ENCODE results near the gene FCHSD1.

Gene FCHSD1

GRCh38 chr5:141672841-141673813 lies 21.9 kb upstream of the FCHSD1 start:
- no peak for DNase-seq (ENCODE audit: low spot score)

GRCh38 chr5:141672071-141672840 lies 21.0 kb upstream of the FCHSD1 start:
- no peak for DNase-seq (ENCODE audit: low spot score)

GRCh38 chr5:141669520-141669919 lies 18.3 kb upstream of the FCHSD1 start:
- DNase-seq (ENCODE audit: low spot score), result no peak

- no peak for DNase-seq (ENCODE audit: low spot score)
Measured at GRCh38 chr5:141668601-141669265, 17.5 kb upstream of the FCHSD1 start.

DNA sequence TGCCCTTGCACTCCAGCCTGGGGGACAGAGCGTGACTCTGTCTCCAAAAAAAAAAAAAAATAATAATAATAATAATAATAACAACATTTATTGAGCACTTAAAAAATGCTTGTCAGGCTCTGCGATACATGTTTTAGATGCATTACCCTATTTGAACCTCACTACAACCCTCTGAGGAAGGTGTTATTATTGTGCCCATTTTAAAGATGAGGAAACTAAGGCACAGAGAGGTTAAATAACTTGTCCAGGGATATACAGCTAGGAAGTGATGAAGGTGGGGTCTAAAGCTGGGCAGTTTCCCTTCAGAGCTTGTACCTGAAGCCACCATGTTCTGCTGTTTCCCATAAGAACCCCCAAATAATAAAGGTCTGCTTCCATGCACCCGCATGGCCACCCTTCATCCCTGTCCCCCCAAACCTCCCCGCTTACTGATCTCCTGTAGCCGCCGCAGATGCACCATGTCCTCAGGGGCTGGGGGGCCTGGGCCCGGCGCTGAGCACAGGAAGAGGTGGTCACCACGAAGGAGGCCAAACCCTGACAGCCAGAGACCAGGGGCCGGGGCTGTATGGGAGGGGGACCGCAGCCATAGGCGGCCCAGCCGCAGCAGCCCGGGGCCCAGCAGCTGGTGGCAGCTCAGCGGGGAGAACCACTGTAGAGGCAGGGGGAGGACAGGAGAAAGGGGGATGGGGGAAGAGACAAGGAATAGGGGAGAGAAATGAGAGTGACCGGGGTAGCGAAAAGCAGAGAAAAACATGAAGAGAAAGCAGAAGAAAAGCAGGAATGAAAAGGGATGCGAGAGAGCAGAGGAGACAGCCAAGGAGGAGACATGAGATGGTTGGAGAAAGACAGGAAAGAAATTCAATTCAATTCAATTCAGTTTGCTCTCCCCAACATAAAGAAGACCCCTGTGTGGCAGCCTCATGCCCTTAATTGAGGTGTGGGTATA lies 15.1 kb upstream of the FCHSD1 start:
- DNase-seq (ENCODE audit: low spot score), result no peak

DNA sequence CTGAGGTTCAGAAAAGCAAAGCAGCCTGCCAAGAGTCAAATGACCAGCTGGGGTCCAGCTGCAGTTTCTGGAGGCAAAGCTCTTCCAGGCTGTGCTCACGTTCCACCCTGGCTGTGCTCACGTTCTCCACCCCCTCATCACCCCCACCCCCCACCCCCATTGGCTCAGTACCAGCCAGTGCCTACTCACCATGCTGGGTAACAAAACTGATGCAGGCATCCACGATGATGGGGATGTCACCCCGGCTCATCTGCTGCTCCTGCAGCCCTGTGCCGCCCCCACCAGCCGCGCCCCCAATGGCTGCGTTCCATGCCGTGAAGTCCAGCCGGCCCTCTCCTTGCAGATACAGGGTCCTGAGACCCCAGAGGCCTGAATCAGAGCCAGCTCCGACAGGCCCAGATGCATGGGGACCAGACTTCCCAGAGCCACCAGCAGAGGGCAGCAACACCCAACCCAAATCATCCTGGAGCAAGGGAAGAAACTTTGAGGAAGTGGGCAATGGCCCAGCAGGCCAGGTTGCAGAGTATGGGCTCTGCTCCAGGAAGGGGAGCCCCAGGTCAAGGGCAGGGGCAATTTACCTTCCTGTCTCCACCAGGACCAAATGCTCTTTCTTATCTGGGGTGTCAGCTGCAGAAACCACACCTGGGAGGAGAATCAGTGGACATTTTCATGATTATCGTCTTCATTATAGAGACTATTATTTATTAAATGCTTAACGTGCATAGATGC lies 13.7 kb upstream of the FCHSD1 start:
- DNase-seq (ENCODE audit: low spot score), result peak; percentile 72

- DNase-seq (ENCODE audit: low spot score), result no peak
Measured at GRCh38 chr5:141663506-141663905, 12.3 kb upstream of the FCHSD1 start.

- DNase-seq (ENCODE audit: low spot score), result no peak
Measured at GRCh38 chr5:141662028-141662427, 10.8 kb upstream of the FCHSD1 start.

GRCh38 chr5:141657937-141658545 lies 6.8 kb upstream of the FCHSD1 start:
- DNase-seq (ENCODE audit: low spot score), result peak; percentile 96

DNA sequence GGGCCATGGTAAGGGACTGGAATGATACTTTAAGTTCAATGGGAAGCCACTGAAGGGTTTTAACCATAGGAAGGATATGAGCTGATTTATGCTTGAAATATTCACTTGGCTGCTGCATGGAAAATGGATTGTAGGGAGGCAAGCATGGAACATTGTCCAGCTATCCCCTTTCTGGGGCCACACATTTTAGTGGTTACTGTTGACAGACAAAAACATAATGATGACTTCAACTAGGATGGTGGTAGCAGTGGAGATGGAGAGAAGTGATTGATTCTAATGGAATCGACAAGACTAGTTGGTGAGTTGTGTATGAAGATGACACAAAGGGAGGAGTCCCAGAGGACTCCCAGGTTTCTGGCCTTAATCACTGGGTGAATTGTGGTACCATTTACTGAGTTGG lies 6.2 kb upstream of the FCHSD1 start:
- DNase-seq (ENCODE audit: low spot score), result no peak

- DNase-seq (ENCODE audit: low spot score), result no peak
Measured at GRCh38 chr5:141656396-141656795, 5.2 kb upstream of the FCHSD1 start.

DNA sequence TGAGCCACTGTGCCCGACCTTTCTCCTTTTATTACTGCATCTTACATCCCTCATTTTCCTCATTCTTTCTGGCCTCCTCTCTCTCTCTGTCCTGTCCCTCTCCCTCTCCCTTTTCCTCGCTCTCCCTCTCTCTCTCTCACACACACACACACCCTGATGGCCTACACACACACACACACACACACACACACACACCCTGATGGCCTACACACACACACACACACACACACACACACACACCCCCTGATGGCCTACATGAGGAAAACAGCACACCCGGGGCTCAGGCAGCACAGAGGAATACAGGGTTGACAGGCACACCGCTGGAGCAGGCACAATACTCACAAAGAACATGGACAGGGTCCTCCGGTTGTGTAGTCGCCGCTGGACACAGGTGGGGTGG lies 3.8 kb upstream of the FCHSD1 start:
- DNase-seq (ENCODE audit: low spot score), result no peak

DNA sequence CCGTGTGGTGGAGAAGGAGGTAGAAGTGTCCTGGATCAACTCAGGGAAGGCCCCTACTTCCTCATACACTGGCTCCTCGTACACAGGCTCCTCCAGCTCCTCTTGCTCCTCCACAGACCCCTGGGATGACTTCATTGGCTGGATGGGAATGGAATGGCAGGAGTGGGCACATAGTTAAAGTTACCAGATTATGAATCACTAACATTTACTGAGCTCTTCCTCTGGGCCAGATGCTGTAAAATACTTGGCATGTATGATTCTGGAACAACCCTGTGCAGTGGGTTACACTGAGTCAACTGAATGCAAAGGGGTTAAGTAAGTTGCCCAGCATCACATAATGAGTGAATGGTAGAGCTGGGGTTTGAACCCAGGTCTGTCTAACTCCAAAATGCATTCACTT lies 3.1 kb upstream of the FCHSD1 start:
- DNase-seq (ENCODE audit: low spot score), result peak; percentile 93

- no peak for DNase-seq (ENCODE audit: low spot score)
Measured at GRCh38 chr5:141651728-141652105, 499 bp upstream of the FCHSD1 start.

- no peak for DNase-seq (ENCODE audit: low spot score)
Measured at GRCh38 chr5:141649972-141650371, 1.2 kb downstream of the FCHSD1 start.

- DNase-seq (ENCODE audit: low spot score), result no peak
Measured at GRCh38 chr5:141649056-141649688, 2.0 kb downstream of the FCHSD1 start.

DNA sequence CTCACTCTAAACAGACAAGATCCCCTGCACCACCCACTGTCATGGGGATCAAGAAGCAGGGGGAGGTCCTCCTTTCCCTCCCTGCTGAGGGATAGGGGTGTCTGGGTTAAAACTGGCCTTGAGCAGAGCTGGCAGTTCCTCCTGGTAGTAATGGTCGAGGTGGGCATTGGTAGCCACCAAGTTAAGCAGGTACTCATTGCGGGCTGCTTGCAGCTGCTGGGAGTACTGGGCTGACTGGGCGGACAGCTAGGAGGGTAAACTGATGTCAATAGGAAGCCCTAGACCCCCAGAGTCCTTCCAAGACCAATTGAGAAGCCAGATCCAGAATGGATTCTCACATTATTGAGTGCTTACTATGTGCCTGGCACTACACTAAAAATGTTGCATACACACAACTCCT lies 3.4 kb downstream of the FCHSD1 start:
- no peak for DNase-seq (ENCODE audit: low spot score)

GRCh38 chr5:141647242-141647641 lies 4.0 kb downstream of the FCHSD1 start:
- no peak for DNase-seq (ENCODE audit: low spot score)

DNA sequence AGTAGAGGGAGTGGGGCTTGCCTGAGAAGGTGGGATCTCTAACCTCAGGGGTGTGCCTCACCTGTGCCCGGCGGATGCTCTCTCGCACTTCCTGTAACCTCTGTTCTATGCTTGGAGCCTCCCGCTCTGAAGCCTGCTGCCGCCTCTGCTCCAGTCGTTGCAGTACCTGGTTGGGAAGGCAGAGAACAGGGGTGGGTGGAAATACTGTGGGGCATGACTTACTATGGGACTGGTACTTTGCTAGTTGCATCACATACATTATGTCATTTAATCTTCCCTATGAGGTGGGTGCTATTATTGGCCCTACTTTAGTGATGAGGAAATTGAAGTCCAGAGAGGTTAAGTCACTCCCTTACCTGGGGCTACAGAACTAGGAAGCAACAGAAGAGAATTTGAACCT lies 5.2 kb downstream of the FCHSD1 start:
- peak; percentile 33 for DNase-seq (ENCODE audit: low spot score)

Measured in kidney tubule cell (primary cell).